ENCODE results near the gene ACOT7.

The ACOT7 gene

DNA sequence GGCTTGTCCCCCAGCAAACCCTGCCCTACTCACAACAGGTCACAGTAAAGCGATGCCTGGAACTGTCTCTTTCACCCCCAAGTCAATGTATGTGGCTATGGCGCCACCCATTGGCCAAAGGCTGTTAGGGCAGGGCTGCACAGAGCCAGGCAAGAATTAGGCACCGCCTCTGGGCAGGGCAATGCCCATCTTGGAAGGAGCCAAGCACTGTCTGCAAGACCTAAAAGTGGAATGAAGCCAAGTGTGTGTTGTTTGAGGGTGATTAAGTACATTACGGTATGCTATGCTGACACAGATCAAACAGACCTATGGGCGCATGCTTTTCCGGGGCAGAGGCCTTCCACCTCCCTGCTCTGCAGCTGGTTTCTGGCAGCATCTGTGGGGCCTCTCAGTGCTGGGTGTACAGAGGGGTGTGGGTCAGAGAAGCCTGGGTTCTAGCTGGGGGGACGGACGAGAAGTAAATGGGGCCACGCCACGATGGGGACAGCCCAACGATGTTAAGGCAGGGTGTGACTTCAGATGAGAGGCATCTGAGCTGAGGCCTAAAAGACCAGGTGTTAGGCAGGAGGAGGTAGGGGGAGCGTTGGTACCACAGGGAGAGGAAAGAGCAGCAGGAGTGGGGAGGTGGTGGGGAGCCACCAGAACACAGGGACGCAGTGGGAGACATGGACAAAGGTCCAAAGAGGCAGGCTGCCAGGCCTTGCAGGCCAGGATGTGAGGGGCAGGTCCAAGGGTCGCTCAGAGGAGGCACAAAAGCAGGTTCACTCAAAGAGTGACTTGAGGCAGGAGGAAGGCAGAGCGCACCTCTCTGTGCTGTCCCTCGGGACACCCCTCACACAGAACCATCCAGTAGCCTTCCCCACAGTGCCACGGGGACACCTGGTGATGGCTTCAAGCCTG, 49.8 kb downstream of the ACOT7 start:
- DNase-seq (ENCODE audit: low read depth in 2 of 2), result peak; percentile 35 to 55

GRCh38 chr1:6342056-6342455, 51.5 kb downstream of the ACOT7 start:
- no peak for DNase-seq (ENCODE audit: low read depth in 2 of 2)

DNA sequence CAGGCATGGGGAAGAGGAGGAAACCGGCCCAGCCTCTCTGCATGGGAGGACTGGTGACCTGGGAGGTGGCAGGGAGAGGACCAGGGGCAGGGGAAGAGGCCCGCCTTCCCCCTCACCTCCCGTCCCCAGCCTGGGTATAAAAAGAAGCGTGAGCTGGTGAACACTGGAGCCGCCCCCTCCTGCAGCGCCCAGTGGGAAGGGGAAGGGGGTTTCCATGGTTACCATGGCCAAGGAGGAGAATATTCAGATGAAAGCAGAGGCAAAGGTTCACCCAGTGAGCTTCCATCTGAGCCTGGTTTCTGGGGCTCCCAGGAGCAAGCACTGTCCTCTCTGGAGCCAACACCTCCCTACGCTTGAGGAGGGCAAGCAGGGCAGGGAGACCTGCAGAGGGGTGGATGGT, 54.9 kb downstream of the ACOT7 start:
- DNase-seq (ENCODE audit: low read depth in 2 of 2), result no peak

DNA sequence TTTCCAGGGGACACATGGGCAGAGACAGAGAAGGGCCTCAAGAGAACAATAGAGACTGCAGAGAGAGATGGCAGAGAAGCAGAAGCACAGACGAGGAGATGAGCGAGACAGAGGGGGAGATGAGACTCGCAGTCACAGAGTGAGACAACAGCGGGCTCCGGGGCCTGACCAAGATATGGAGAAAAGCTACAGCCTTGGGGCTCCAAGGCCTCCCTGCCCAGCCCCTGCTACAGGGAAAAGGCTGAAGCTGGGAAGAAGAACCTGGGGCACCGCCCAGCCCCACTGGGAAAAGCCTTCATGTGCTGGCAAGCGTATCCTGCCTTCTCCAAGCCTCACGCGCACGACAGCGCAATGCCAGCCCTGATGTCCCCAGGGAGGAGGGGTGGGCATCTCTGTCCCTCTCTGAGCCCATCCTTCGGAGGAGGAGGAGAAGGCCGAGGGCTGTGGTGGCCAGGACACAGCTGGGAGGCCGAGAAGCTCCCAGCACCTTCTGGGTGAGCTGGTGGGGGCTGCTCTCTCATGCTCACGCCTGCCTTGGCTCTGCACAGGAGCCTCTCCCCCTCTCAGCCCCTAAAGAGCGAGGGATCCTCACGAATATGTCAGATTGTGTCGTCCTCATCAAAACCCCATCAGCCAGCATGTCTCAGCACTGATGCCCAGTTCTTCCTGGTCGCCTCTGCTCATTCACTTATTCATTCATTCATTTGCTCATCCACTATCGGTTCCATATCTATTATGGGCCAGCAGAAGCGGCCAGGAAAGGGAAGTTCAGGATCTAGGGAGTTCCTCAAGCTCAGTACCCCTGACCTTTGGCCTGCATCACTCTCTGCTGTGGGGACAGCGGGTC, 56.6 kb downstream of the ACOT7 start:
- DNase-seq (ENCODE audit: low read depth in 2 of 2), result no peak

DNA sequence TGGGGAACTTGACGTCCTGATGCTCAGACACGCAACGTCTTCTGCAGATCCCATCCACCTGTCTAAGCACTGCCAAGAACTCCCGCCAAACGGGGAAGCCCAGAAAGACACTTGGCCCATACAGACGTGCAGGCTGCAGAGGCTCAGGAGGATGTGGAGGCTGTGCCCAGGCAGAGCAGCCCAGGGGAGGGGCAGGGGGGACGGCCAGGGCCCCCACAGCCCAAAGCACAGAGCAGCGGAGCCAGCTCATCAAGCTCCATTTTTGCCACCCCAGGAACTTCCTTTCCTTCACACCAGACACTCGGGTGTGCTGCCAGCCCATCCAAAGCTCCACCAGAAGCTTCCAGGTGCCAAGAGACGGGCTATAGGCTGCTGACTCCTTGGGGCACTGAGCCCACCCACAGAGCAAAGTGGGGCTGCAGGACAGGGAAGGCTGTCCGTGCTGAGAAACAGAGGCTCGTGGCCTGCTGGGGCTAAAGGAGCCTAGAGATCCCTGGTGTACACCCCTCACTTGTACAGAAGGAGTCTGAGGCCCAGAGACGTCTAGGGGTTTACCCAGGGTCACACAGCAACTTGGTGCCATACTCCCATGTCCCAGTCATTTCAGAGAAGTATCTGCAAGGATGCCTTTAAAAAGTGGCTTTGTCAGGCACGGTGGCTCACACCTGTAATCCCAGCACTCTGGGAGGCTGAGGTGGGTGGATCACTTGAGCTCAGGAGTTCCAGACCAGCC, 59.1 kb downstream of the ACOT7 start:
- DNase-seq (ENCODE audit: low read depth in 2 of 2), result no peak

DNA sequence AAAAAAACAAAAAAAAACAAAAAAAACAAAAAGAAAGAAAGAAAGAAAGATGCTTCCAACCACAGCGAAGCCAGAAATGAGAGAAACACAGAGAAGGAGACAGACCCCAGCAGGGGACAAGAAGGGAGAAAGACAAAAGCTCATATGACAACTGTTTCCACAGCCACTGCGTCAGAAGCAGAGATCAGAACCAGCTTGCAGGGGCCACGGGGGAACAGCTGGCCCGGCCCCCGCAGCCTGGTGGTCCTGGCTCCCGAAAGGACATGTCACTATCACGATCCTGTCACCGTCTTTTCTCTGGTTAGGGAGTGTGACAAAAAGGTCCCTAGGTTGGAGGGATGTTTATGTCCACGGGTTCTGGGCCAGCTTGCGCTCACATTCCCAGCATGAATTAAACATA, 60.7 kb downstream of the ACOT7 start:
- no peak for DNase-seq (ENCODE audit: low read depth in 2 of 2)

- no peak for DNase-seq (ENCODE audit: low read depth in 2 of 2)
These were observed 61.9 kb downstream of the ACOT7 start for GRCh38 chr1:6331543-6332273.

GRCh38 chr1:6330410-6330911, 63.1 kb downstream of the ACOT7 start:
- no peak for DNase-seq (ENCODE audit: low read depth in 2 of 2)

DNA sequence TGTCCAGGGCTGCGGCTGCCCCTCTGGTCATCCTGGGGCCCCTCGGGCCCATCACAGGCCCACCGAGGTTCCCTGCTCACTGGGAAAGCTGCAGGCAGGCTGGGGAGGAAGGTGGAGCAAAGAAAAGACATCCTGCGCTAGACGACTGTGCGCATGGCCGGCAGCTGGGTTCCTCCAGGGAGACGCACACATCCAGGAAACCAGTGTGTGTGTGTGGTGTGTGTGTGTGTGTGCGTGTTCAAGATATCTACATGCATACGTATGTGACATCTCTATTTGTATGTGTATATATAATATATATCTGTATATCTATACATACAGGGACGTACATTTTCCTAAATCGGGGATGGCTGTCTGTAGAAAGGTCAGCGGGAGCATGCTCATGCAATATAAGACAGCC, 63.7 kb downstream of the ACOT7 start:
- no peak for DNase-seq (ENCODE audit: low read depth in 2 of 2)

- no peak for DNase-seq (ENCODE audit: low read depth in 2 of 2)
These were observed 64.2 kb downstream of the ACOT7 start for GRCh38 chr1:6329396-6329795.

DNA sequence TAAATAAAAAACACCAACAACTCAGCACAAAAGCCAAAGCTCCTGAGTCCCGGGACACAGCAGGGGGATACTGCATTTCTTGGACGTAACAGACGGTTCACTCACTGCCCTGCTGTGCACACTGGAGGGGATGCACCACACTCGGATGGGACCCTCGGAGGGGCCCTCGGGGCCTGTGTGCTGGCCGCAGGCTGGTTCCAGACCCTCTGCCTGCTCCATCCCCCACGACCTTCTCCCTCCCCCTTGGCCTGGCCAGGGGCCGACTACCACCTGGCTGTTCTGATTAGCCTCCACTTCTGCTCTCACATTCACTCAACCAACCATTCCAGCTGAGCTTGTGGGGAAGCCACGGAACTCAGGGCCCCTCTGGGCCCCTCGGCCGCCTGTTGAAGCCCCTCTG, 64.9 kb downstream of the ACOT7 start:
- no peak for DNase-seq (ENCODE audit: low read depth in 2 of 2)

DNA sequence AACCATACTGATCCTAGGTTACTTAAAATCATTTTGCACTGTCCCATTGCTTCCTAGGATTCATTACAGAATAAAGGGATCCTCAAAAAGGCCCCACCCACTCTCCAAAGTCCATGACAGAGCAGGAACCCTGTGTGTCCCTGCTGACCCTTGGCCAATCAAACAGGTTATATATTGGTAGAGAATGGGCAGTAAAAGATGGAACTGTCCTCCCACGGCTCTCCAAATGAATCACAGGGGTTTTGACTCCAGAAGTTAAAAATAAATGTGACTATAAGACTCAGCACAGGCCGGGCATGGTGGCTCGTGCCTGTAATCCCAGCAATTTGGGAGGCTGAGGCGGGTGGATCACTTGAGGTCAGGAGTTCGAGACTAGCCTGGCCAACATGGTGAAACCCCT, 65.5 kb downstream of the ACOT7 start:
- no peak for DNase-seq (ENCODE audit: low read depth in 2 of 2)

DNA sequence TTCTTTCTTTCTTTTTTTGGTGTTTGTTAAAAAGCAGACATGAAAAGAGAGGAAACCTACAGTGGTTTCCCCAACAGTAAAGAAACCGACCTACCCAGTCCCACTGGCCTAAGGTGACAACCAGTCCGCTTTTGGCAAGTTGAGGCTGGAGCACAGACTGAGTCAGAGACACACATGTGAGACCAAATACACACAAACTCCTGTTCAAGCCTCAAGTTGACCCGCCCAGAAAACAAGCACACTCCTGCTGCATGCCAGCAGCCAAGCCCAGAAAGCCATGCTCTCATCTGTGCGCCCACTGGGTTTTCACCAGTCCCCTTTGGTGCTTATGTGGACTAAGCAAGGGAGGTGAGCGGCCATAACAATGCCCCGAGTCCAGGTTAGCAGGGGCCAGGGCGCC, 68.1 kb downstream of the ACOT7 start:
- DNase-seq (ENCODE audit: low read depth in 2 of 2), result no peak

GRCh38 chr1:6322161-6322560, 71.4 kb downstream of the ACOT7 start:
- no peak for DNase-seq (ENCODE audit: low read depth in 2 of 2)

DNA sequence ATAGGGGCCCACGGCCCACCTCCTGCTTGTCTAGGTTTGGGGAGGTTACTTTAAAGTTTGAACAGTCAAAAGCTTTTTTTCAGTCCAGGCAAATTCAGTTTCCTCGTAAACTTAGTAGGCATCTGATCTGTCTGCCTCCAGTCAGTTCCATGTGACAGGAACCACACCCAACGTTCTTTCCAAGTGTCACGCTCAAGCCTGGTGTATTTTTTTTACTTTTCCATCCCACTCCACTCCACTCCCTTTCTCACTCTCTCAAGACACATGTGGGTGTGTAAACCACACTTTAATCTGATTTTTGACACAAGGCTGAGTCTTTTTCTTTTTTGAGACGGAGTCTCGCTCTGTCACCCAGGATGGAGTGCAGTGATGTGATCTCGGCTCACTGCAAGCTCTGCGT, 72.4 kb downstream of the ACOT7 start:
- DNase-seq (ENCODE audit: low read depth in 2 of 2), result no peak

DNA sequence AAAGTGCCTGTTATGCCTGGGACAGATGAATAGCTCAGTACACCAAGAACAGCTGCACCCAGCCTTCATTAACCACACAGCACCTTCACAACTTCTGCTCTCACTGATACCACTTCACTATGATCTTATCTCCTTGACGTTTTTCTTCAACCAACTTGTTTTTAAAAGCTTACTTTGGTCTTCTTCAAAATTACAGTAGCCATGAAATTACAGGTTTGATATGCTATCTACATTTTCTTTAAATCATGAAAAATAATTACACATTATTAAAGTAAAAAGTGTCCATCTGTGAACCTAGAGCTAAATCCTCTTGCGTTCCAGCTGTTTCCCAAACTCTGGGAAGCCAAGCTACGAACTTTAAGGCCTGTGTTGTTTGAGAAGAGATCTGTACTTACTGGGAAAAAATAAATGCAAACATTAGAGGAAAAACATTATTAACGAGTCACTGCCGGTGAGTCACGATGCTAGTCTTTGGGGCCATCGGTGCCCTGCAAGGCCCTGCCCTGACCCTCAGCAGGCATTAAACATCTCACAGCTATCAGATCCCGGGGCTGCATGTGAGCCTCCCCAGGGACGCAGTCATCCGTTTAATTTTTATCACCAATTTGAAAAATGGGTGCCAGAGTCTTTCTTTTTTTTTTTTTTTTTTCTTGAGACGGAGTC, 76.3 kb downstream of the ACOT7 start:
- no peak for DNase-seq (ENCODE audit: low read depth in 2 of 2)

- DNase-seq (ENCODE audit: low read depth in 2 of 2), result no peak
These were observed 77.1 kb downstream of the ACOT7 start for GRCh38 chr1:6316240-6317097.

GRCh38 chr1:6314503-6314902, 79.1 kb downstream of the ACOT7 start:
- DNase-seq (ENCODE audit: low read depth in 2 of 2), result no peak

- no peak for DNase-seq (ENCODE audit: low read depth in 2 of 2)
These were observed 80.0 kb downstream of the ACOT7 start for GRCh38 chr1:6313393-6314200.
